K562 (cell line): Measurements from ENCODE around the gene GAL3ST3. TPM values are rescaled to one million over a fixed set of nuclear protein-coding genes. Genes with fewer than 3 reads are reported as not detected.

Experiments
- CBFA2T2 ChIP-seq: fragments of 450-650 bp; conservative IDR thresholded peaks from 2 replicates; pipeline ENCODE4 v1.6.1; 2017; ENCODE audit warnings: mild to moderate bottlenecking
- DEAF1 ChIP-seq: fragments of 450-650 bp; formaldehyde crosslinking; IDR thresholded peaks from 2 replicates; pipeline ENCODE4 v1.4.0; 2020; ENCODE audit warnings: mild to moderate bottlenecking, moderate library complexity
- FOXJ2 ChIP-seq: fragments of 200-800 bp; sonication (Bioruptor generic); IDR thresholded peaks from 2 replicates; pipeline ENCODE4 v1.6.1; 2016; ENCODE audit warnings: missing genetic modification characterization, missing compliant biosample characterization
- HDAC6 ChIP-seq: IDR thresholded peaks from 2 replicates; pipeline ENCODE4 v1.6.1; 2012; ENCODE audit warnings: low read depth, mild to moderate bottlenecking, control low read depth, inconsistent platforms, low read length, moderate library complexity
- ILF3 ChIP-seq: fragments of 450-650 bp; IDR thresholded peaks from 2 replicates; pipeline ENCODE4 v1.6.1; 2018; ENCODE audit warnings: antibody characterized with exemption, mild to moderate bottlenecking, moderate library complexity, borderline replicate concordance
- L3MBTL2 ChIP-seq: fragments of 450-650 bp; IDR thresholded peaks from 2 replicates; pipeline ENCODE4 v1.6.1; 2016; ENCODE audit warnings: mild to moderate bottlenecking, moderate library complexity
- MEF2A ChIP-seq: IDR thresholded peaks from 2 replicates; pipeline ENCODE4 v1.6.1; 2011; ENCODE audit warnings: low read depth, mild to moderate bottlenecking, low read length, moderate library complexity; ENCODE audit not compliant: control insufficient read depth
- NR1H2 ChIP-seq: sonication (generic); formaldehyde crosslinking; IDR thresholded peaks from 2 replicates; pipeline ENCODE4 v1.4.0; 2020; ENCODE audit warnings: mild to moderate bottlenecking, missing genetic modification reagents
- POLR2AphosphoS2 ChIP-seq: IDR thresholded peaks from 2 replicates; pipeline ENCODE4 v1.6.1; 2012; ENCODE audit warnings: low read length, improper control_type of control experiment
- RERE ChIP-seq: sonication (generic); formaldehyde crosslinking; IDR thresholded peaks from 2 replicates; pipeline ENCODE4 v1.8.0; 2023; ENCODE audit warnings: missing genetic modification reagents, mild to moderate bottlenecking, borderline replicate concordance
- SMARCA4 ChIP-seq: fragments of 450-650 bp; IDR thresholded peaks from 2 replicates; pipeline ENCODE4 v1.6.1; 2016
- SRSF7 ChIP-seq: fragments of 200-400 bp; formaldehyde crosslinking; optimal IDR thresholded peaks from 2 replicates; pipeline ENCODE3; 2017; ENCODE audit warnings: mild to moderate bottlenecking, low read depth, low read length
- ZNF3 ChIP-seq: fragments of 250-450 bp; sonication (Bioruptor Pico); IDR thresholded peaks from 2 replicates; pipeline ENCODE4 v1.5.0; 2021; ENCODE audit warnings: mild to moderate bottlenecking, moderate library complexity
- ZNF444 ChIP-seq: fragments of 250-450 bp; sonication (Bioruptor Pico); IDR thresholded peaks from 2 replicates; pipeline ENCODE4 v1.4.0; 2020; ENCODE audit warnings: mild to moderate bottlenecking, moderate library complexity
- ZNF551 ChIP-seq: fragments of 250-450 bp; sonication (Bioruptor Pico); IDR thresholded peaks from 2 replicates; pipeline ENCODE4 v1.5.0; 2021; ENCODE audit warnings: mild to moderate bottlenecking, moderate library complexity
- polyA plus RNA-seq, 8 experiments: library from polyadenylated mRNA; depleted of rRNA in 4 of 8; stranded (reverse) in 5 of 8; unstranded in 3 of 8; fragments of >200 nt; fragmentation: Nextera tagmentation in 2 of 8; fragmentation: Illumina TruSeq in 1 of 8; extraction: Ambion mirVana in 2 of 8; extraction: Trizol in 1 of 8; gene quantifications; 2 replicates each; pipeline versions ENCODE4 v1.2.1 to v1.2.3, GENCODE V29; 2011 to 2014; ENCODE audit warnings: inconsistent platforms in 1 of 8, missing spikeins in 1 of 8
- total RNA-seq, 7 experiments: library from RNA; depleted of rRNA in 6 of 7; stranded (reverse); fragments of >200 nt in 6 of 7; fragmentation: Illumina TruSeq in 2 of 7; extraction: Trizol in 2 of 7; gene quantifications; 2 replicates each; pipeline versions ENCODE4 v1.2.1 to v1.2.3, GENCODE V29; 2011 to 2021; ENCODE audit warnings: low replicate concordance in 1 of 7
- TF ChIP-seq, protein P1 (sequence below), 2 experiments: fragments of 450-650 bp; conservative IDR thresholded peaks; 2 replicates each; pipeline ENCODE4 v1.6.1; 2017; ENCODE audit warnings: mild to moderate bottlenecking in 2 of 2, moderate library complexity in 2 of 2

GAL3ST3 gene
- total and polyA plus RNA-seq, 9 of the 15 experiments (the other 6 are each of a cell fraction or from before 2014, with no cell fraction given): not detected

GRCh38 chr11:66001942-66002647, 46.9 kb downstream of the GAL3ST3 start, which contains the start of the genes BANF1 and EIF1AD (continued):
- TF ChIP-seq FOXJ2 (tag): no peak
- TF ChIP-seq SMARCA4: 0 out of 2 replicates have a peak, but pooled peaks have one; percentile 11
- TF ChIP-seq SRSF7: no peak
- TF ChIP-seq POLR2AphosphoS2: peak; percentile 59; the same call in 1 of the 2 replicates
- TF ChIP-seq MEF2A: no peak
- TF ChIP-seq DEAF1 (CRISPR knock-in tag): 0 out of 2 replicates have a peak, but pooled peaks have one; percentile 4
- TF ChIP-seq ZNF551: no peak
- no peak for TF ChIP-seq RERE (CRISPR knock-in tag)
- TF ChIP-seq CBFA2T2: no peak
- TF ChIP-seq ZNF3: no peak
- TF ChIP-seq, protein P1, sequence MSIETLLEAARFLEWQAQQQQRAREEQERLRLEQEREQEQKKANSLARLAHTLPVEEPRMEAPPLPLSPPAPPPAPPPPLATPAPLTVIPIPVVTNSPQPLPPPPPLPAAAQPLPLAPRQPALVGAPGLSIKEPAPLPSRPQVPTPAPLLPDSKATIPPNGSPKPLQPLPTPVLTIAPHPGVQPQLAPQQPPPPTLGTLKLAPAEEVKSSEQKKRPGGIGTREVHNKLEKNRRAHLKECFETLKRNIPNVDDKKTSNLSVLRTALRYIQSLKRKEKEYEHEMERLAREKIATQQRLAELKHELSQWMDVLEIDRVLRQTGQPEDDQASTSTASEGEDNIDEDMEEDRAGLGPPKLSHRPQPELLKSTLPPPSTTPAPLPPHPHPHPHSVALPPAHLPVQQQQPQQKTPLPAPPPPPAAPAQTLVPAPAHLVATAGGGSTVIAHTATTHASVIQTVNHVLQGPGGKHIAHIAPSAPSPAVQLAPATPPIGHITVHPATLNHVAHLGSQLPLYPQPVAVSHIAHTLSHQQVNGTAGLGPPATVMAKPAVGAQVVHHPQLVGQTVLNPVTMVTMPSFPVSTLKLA (conservative IDR thresholded peaks at IDR 0.05): peak; percentile 94 to 97
- TF ChIP-seq NR1H2 (CRISPR knock-in tag): peak; percentile 94
- TF ChIP-seq ILF3: no peak
- no peak for TF ChIP-seq HDAC6
- no peak for TF ChIP-seq ZNF444 (CRISPR knock-in tag)
- TF ChIP-seq L3MBTL2: peak; percentile 76; the same call in 1 of the 2 replicates
